Thyroid gland (tissue), 4 donors: ENCODE results near the gene CDK9. TPM values are rescaled to one million over a fixed set of nuclear protein-coding genes. Genes with fewer than 3 reads are reported as not detected.

Experiments
- DNase-seq, 2 donors: peaks; one replicate each; pipeline ENCODE4 v3.0.0-alpha.2; 2019
- H3K27ac ChIP-seq, 3 donors: fragments of 200-600 bp; sonication (generic); 1 replicate in 2 of 3; 2 replicates in 1 of 3; pipeline ENCODE4 v1.5.1; 2016 to 2019; ENCODE audit warnings: mild to moderate bottlenecking in 1 of 3, moderate library complexity in 1 of 3
- H3K27me3 ChIP-seq: fragments of 200-600 bp; sonication (generic); one replicate; pipeline ENCODE4 v1.5.1; 2019
- H3K36me3 ChIP-seq, 2 donors: fragments of 200-600 bp; sonication (generic); one replicate each; pipeline ENCODE4 v1.5.1; 2016 to 2019
- H3K4me1 ChIP-seq, 2 donors: fragments of 200-600 bp; sonication (generic); one replicate each; pipeline ENCODE4 v1.5.1; 2017 to 2019
- H3K4me3 ChIP-seq, 3 donors: fragments of 200-600 bp; sonication (generic); replicated peaks in 1 of 3; 1 replicate in 2 of 3; 2 replicates in 1 of 3; pipeline ENCODE4 v1.5.1; 2016; ENCODE audit warnings: mild to moderate bottlenecking in 1 of 3
- H3K9me3 ChIP-seq: fragments of 200-600 bp; sonication (generic); one replicate; pipeline ENCODE4 v1.5.1; 2017
- CTCF ChIP-seq, 6 experiments: fragments of 200-600 bp in 3 of 6; fragments of 450-650 bp in 3 of 6; sonication (generic) in 3 of 6; IDR thresholded peaks; one replicate each; pipeline ENCODE4 v1.5.1; 2016 to 2019; ENCODE audit warnings: antibody characterized with exemption in 6 of 6, mild to moderate bottlenecking in 2 of 6, inconsistent platforms in 1 of 6, moderate library complexity in 1 of 6
- POLR2A ChIP-seq, 2 donors: fragments of 450-650 bp; IDR thresholded peaks; one replicate each; pipeline ENCODE4 v1.6.1; 2017; ENCODE audit warnings: antibody characterized with exemption in 2 of 2, mild to moderate bottlenecking in 2 of 2, moderate library complexity in 1 of 2
- WGBS, 2 donors: methylation state at CpG; one replicate each; pipeline ENCODE4 v1.1.5; 2017; 5-methylcytosine and 5-hydroxymethylcytosine counted together
- intact Hi-C: fragments of 100-400 bp; cut with DNase I; formaldehyde crosslinking; loops from one replicate; pipeline ENCODE4 v1.15.1; 2023
- total RNA-seq, 4 donors: library from RNA; depleted of rRNA; stranded (reverse); fragments of >200 nt; gene quantifications; one replicate each; pipeline ENCODE4 v1.2.3, GENCODE V29; 2016

Gene CDK9
- total RNA-seq, 4 donors from 2014 or later: 47.5 to 85.2 (median 78.3) TPM

GRCh38 chr9:127790094-127790855, 4.4 kb downstream of the CDK9 start:
- no peak for DNase-seq
- TF ChIP-seq POLR2A (IDR thresholded peaks at IDR 0.05): no peak
- no peak for TF ChIP-seq CTCF (IDR thresholded peaks at IDR 0.05)
- WGBS, 2 donors: 80 to 81% methylated on average over 9 of the region's 9 CpGs
- no peak overlapping the region for H3K4me3 ChIP-seq
- H3K36me3 ChIP-seq: peaks cover 47 to 54% of the 10 kb centered on the region in 2 donors
- no peaks in the 10 kb centered on the region for H3K27me3 ChIP-seq
- H3K4me1 ChIP-seq: peaks cover 8 to 17% of the 10 kb centered on the region in 2 donors
- intact Hi-C loops: no loop called here
- no peaks in the 10 kb centered on the region for H3K9me3 ChIP-seq
- no peak overlapping the region for H3K27ac ChIP-seq

GRCh38 chr9:127791085-127791484, 5.3 kb downstream of the CDK9 start:
- Histone ChIP-seq H3K36me3 (peaks cover 47 to 54% of the 10 kb centered on the region in 2 donors), H3K27me3 (no peaks in the 10 kb centered on the region), H3K4me3 (no peak overlapping the region), H3K27ac (no peak overlapping the region), H3K4me1 (peaks cover 8 to 22% of the 10 kb centered on the region in 2 donors), H3K9me3 (no peaks in the 10 kb centered on the region)
- WGBS, 2 donors: 89 to 100% methylated on average over 4 of the region's 4 CpGs
- intact Hi-C loops: no loop called here
- DNase-seq: no peak
- TF ChIP-seq CTCF (IDR thresholded peaks at IDR 0.05): no peak
- TF ChIP-seq POLR2A (IDR thresholded peaks at IDR 0.05): no peak

- 85 to 86% methylated on average over 7 of the region's 7 CpGs for WGBS, 2 donors
- peaks cover 42 to 49% of the 10 kb centered on the region in 2 donors for H3K36me3 ChIP-seq
- no peak for DNase-seq
- intact Hi-C loops: no loop called here
- peaks cover 13 to 26% of the 10 kb centered on the region in 2 donors for H3K4me1 ChIP-seq
- H3K4me3 ChIP-seq: no peak overlapping the region
- TF ChIP-seq CTCF (IDR thresholded peaks at IDR 0.05) (no peak), POLR2A (IDR thresholded peaks at IDR 0.05) (no peak)
- no peaks in the 10 kb centered on the region for H3K9me3 ChIP-seq
- H3K27me3 ChIP-seq: no peaks in the 10 kb centered on the region
- no peak overlapping the region for H3K27ac ChIP-seq
Measured at GRCh38 chr9:127792417-127793031, 6.7 kb downstream of the CDK9 start.

GRCh38 chr9:127793093-127793708, 7.4 kb downstream of the CDK9 start:
- DNase-seq: no peak
- TF ChIP-seq POLR2A (IDR thresholded peaks at IDR 0.05) (no peak), CTCF (IDR thresholded peaks at IDR 0.05) (no peak)
- H3K27me3 ChIP-seq: no peaks in the 10 kb centered on the region
- intact Hi-C loops: no loop called here
- H3K36me3 ChIP-seq: peaks cover 35 to 43% of the 10 kb centered on the region in 2 donors
- H3K9me3 ChIP-seq: no peaks in the 10 kb centered on the region
- WGBS, 2 donors: 75 to 78% methylated on average over 7 to 8 of the region's 8 CpGs
- H3K4me3 ChIP-seq: no peak overlapping the region
- H3K4me1 ChIP-seq: peaks cover 13 to 26% of the 10 kb centered on the region in 2 donors
- peak overlapping the region in 1 of 3 donors; percentile 30 for H3K27ac ChIP-seq
